ENCODE results near the gene FABP1.

FABP1 gene

GRCh38 chr2:88077080-88077479, 50.8 kb downstream of the FABP1 start:
- DNase-seq, result no peak

GRCh38 chr2:88074854-88075292, 53.0 kb downstream of the FABP1 start:
- no peak for DNase-seq

GRCh38 chr2:88074150-88074549, 53.7 kb downstream of the FABP1 start:
- DNase-seq, result no peak

Measured in retina (tissue), 1 donor.